M059J (cell line): ENCODE measurements around the gene GSDME. TPM values are rescaled to one million over a fixed set of nuclear protein-coding genes. Genes with fewer than 3 reads are reported as not detected.
"Not testable (repeated sequence)": the region's sequence is repeated elsewhere in the genome, so short reads cannot be mapped to it uniquely, and the experiment has no call there.

ENCODE experiments used
- DNase-seq: peaks from one replicate; pipeline ENCODE4 v3.0.0-alpha.2; 2012; ENCODE audit warnings: low read depth
- total RNA-seq: library from RNA; depleted of rRNA; stranded (reverse); fragments of >200 nt; shearing (Covaris generic); gene quantifications from 2 replicates; pipeline ENCODE4 v1.2.3, GENCODE V29; 2014

GSDME gene
- total RNA-seq, 1 experiment from 2014 or later: 24.8 TPM

DNA sequence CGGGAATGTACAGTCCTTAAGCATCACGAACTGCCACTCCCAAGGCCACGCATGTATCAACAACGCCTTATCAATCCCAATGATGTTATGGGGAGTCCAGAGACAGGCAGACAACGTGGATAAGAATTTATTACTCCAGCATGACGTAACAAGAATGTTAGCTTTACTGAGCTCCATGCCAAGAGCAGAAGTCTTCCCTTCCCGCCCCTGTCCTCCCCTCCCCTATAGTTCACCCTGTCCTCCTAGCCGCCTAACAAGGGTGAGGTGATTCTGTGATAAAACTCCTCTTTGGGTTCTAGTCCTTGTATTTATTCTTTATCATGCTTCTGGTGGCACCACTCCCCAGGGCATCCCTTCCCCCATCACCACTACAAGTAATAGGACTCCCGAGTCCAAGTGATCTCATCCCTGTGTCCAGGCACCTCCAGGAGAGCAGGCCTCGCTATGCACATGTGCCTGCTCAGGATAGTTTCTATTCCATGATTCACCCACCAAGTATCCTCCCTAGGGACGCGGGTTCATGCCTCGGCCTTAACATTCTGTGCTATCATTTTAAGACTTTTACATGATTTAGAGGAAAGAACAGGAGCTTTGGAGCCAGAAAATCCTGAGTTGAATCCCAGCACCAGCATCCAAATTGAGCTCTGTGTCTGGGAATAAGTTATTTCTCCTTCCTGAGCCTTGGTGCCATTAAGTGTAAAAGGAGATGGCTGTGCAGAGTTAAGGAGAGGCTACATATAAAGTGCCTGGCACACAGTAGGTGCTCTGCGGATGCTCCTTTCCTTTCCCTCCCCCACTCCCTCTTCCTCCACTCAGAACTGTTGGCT, 15.4 kb downstream of the GSDME start:
- peak; percentile 97 for DNase-seq

DNA sequence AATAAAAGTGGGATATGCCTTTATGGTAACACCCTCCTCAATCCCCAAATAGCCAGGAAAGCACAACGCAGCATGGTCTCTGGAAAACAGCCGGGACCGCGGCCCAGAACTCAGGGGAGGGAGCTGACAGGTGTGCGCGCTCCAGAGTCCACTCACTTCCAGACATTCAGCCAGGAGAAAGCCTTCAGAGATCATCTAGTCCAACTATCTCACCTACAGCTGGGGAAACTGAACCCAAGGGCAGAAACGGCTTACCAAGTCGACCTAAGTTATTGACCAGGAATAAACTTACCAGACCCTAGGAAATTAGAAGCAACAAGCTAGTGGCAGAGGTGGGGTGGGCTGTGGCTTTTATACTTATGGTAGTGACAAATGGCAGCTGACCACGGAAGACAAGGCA, 16.4 kb downstream of the GSDME start:
- DNase-seq: no peak

GRCh38 chr7:24739306-24739705, 18.0 kb downstream of the GSDME start:
- no peak for DNase-seq

DNA sequence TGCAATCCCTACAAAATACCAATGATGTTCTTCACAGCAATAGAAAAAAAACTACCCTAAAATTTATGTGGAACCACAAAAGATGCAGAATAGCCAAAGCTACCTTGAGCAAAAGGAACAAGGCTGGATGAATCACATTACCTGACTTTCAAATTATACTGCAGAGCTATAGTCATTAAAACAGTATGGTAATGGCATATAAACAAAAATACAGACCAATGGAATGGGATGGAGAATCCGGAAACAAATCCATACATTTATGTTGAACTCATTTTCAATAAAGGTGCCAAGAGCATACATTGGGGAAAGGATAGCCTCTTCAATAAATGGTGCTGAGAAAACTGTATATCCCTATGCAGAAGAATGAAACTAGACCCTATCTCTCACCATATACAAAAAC, 18.7 kb downstream of the GSDME start:
- no peak for DNase-seq

DNA sequence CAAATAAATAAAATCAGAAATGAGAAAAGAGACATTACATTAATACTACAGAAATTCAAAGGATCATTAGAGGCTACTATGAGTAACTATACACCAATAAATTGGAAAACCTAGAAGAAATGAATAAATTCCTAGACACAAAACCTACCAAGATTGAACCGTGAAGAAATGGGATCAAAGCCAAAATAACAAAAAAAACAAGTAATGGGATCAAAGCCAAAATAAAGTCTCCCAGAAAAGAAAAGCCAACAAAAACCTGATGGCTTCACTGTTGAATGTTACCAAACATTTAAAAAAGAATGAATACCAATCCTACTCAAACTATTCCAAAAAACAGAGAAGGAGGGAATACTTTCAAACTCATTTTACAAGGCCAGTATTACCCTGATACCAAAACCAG, 20.0 kb downstream of the GSDME start:
- DNase-seq: peak; percentile 29

DNA sequence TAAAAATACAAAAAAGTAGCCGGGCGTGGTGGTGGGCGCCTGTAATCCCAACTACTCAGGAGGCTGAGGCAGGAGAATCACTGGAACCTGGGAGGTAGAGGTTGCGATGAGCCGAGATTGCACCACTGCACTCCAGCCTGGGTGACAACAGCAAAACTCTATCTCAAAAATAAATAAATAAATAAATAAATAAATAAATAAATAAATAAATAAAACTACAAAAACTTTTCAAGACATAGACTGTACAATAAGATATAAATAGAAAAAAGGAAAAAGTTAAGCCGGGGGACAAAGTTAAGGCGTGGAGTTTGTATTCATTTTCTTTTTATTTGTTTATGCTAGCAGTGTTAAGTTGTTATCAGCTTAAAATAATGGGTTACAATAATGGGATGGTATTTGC, 21.7 kb downstream of the GSDME start:
- DNase-seq: not testable (repeated sequence)

DNA sequence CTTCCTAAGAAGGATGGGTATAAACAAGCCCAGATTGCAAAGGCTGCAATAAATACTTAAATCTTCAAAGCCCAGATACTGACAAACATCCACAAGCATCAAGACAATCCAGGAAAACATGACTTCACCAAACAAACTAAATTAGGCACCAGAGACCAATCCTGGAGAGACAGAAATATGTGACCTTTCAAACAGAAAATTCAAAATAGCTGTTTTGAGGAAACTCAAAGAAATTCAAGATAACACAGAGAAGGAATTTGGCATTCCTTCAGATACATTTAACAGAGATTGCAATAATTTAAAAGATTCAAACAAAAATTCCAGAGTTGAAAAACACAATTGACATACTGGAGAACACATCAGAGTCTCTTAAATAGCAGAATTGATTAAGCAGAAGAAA, 23.0 kb downstream of the GSDME start:
- no peak for DNase-seq

GRCh38 chr7:24733414-24734060, 23.7 kb downstream of the GSDME start:
- no peak for DNase-seq

DNA sequence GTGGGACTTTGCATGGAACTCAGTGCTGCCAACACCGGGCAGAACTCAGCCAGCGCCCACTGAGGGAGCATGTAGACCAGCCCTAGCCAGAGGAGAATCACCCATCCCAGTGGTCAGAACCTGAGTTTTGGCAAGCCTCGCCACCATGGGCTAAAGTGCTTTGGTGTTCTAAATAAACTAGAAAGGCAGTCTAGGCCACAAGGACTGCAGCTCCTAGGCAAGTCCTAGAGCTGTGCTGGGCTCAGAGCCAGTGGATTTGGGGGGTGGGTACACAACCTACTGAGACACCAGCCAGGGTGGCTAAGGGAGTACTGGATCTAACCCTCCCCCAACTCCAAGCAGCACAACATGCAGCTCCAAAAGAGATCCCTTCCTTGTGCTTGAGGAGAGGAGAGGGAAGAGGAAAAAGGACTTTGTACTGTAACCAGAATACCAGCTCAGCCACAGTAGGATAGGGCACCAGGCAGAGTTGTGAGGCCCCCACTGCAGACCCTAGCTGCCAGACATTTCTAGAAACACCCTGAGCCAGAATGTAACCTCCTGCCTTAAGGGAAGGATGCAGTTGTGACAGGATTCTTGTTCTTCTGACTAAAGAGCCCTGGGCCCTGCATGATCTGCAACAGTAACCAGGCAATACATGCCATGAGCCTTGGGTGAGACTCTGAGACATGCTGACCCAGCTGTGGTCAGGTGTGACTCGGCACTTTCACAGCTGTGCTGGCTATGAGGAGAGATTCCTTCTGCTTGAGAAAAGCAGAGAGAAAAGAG, 24.4 kb downstream of the GSDME start:
- peak; percentile 74 for DNase-seq

- DNase-seq: no peak
Measured at GRCh38 chr7:24731313-24731712, 26.0 kb downstream of the GSDME start.

DNA sequence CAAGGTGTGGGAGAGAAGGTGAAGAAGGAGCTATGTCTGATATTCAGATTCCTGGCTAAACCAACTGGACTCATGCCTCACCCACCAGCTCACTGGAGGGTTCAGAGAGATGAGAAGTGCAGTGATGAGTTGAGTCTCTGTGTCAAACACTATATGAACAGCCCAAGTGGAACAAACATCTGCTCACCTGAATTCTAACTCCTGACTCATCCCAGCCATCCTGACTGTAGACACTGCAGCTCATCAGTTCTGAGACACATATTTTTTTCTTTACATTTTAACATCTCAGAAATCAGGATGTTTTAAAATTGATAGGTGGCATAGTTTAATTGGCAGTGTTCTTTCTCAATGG, 27.3 kb downstream of the GSDME start:
- no peak for DNase-seq

GRCh38 chr7:24729365-24730017, 27.8 kb downstream of the GSDME start:
- no peak for DNase-seq

- no peak for DNase-seq
Measured at GRCh38 chr7:24728503-24729364, 28.5 kb downstream of the GSDME start.

DNA sequence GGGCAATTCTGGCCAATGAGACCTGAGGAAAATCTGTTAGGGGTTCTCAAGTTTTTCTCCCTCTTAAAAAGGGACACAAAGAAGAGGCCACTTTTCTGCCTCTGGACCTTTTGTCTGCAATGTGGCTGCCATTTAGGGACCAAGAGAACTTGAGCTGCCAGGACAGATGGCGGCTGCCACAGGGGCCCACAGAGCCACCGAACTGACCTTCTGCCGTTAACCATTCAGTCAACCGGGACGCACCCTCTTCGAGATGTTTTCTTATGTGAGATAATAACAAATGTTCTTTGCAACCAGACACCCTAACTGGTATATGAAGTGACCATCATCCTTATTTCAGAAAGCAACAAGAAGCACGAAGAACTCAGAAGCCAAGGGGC, 29.2 kb downstream of the GSDME start:
- no peak for DNase-seq

DNA sequence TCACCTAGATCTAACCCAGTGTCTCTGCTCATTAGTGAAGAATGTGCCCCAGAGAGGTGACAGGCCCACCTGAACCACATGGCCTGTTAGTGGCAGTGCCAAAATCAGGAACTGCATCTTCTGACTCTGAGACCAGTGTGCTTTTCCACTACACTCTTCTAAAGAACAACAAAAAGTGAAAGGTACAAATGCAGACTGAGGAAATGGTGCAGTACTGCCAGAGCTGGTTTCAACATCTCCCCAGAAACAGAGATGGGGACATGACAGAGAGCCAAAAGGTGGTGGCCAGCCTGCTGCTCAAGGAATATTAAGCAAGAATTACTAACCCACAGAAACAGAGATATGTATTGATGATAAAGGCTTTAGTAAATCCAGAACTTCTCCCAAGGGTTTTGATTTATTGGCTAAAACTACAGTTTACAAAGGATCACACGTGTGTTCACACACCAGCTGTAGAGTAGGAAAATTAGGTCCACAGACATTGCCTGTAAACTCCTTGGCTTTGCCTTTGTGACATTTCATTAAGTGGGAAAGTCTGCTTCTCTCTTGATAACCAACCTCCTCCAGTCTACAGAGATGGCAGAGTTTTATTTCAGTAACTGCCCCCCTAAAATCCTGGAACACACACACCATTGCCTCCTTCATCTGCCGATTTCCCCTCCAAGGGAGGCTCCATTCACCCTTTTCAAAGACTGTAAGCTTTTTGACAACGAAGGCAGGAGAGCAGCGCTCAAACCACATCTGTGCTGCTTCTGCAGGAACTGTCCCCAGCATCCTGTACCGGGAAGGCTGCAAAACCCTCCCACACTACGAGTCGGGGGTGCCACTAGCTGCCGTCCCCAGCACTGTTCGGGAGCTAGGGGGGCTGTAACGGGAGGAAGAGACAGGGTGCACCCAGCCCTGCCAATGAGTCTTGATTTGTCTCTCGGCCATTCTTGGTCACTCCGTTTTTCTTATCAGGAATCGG, 29.8 kb downstream of the GSDME start:
- DNase-seq: no peak

GRCh38 chr7:24725554-24726241, 31.6 kb downstream of the GSDME start:
- no peak for DNase-seq

DNA sequence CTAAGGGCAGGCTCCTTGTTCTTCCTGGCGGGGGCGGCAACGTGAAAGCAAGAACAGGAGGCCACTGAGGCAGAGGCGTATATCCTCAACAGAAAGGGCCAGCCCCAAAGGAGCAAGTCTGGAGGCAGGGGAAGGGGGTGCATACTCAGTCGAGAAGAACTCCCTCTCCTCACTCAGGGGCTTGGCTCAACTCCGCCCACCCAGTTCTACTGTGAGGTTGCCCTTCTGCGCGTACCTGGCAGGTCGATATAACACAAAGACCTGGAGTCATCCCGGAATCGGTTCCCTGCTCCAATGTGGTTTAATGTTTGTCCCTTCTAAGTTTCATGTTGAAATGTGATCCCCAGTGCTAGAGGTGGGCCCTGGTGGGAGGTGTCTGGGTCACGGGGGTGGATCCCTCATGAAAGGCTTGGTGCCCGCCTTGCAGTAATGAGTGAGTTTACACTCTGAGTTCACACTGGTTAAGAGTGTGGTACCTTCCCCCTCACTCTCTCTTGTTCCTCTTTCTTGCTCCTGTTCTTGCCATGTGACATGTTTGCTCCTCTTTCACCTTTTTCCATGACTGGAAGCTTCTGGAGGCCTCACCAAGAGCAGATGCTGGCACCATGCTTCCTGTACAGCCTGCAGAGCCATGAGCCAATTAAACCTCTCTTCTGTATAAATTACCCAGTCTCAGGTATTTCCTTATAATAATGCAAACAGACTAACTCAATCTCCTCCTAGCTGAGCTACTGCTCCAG, 32.6 kb downstream of the GSDME start:
- DNase-seq: no peak

- no peak for DNase-seq
Measured at GRCh38 chr7:24723178-24723530, 34.1 kb downstream of the GSDME start.
